ENCODE measurements around the gene SHISAL1. TPM values are rescaled to one million over a fixed set of nuclear protein-coding genes. Genes with fewer than 3 reads are reported as not detected.

Gene SHISAL1
- total and polyA plus RNA-seq, 2 experiments from 2014 or later, result 0.58 to 2.2 TPM

- H3K4me3 ChIP-seq, result no peak overlapping the region
- H3K4me1 ChIP-seq (ENCODE audit: insufficient read depth), result no peaks in the 10 kb centered on the region
- no peak overlapping the region for H3K27ac ChIP-seq
- H2AFZ ChIP-seq, result no peak overlapping the region
- no peaks in the 10 kb centered on the region for H3K79me2 ChIP-seq (ENCODE audit: insufficient read depth)
- whole genome bisulfite sequencing, 2 experiments (ENCODE audit: low coverage in 1 of 2, low lambda C conversion rate in 2 of 2, missing lambda C conversion rate in 2 of 2), result 91 to 93% methylated on average over 18 of the region's 18 CpGs
- no peaks in the 10 kb centered on the region for H3K36me3 ChIP-seq (ENCODE audit: low read depth)
- H3K9me2 ChIP-seq (ENCODE audit: insufficient read depth), result no peaks in the 10 kb centered on the region
- H3K9ac ChIP-seq, result no peak overlapping the region
- H4K20me1 ChIP-seq (ENCODE audit: insufficient read depth), result no peaks in the 10 kb centered on the region
- in situ Hi-C loops (cut with MboI), result no loop called here
- no peak for TF ChIP-seq EZH2 (IDR thresholded peaks at IDR 0.05; ENCODE audit: insufficient read depth, poor library complexity, severe bottlenecking)
- no peak for TF ChIP-seq EZH2phosphoT487 (IDR thresholded peaks at IDR 0.05; ENCODE audit: insufficient read depth, low read depth)
- H3K9me3 ChIP-seq (ENCODE audit: low read depth), result no peaks in the 10 kb centered on the region
- no peak for DNase-seq
- H3K4me2 ChIP-seq (ENCODE audit: unreplicated experiment), result no peak overlapping the region
- no peaks in the 10 kb centered on the region for H3F3A ChIP-seq (ENCODE audit: insufficient read depth)
- H3K27me3 ChIP-seq (replicated peaks; ENCODE audit: insufficient read depth), result no peaks in the 10 kb centered on the region
Observed at GRCh38 chr22:44268431-44269116, 44.2 kb downstream of the SHISAL1 start.

GRCh38 chr22:44267856-44268255 is 44.9 kb downstream of the SHISAL1 start:
- no peak for DNase-seq
- no peak overlapping the region for H3K4me2 ChIP-seq (ENCODE audit: unreplicated experiment)
- H3K9me2 ChIP-seq (ENCODE audit: insufficient read depth), result no peaks in the 10 kb centered on the region
- H3K4me1 ChIP-seq (ENCODE audit: insufficient read depth), result no peaks in the 10 kb centered on the region
- TF ChIP-seq EZH2phosphoT487 (IDR thresholded peaks at IDR 0.05; ENCODE audit: insufficient read depth, low read depth) (no peak), EZH2 (IDR thresholded peaks at IDR 0.05; ENCODE audit: insufficient read depth, poor library complexity, severe bottlenecking) (no peak)
- no peaks in the 10 kb centered on the region for H3K79me2 ChIP-seq (ENCODE audit: insufficient read depth)
- no peaks in the 10 kb centered on the region for H3K9me3 ChIP-seq (ENCODE audit: low read depth)
- H2AFZ ChIP-seq, result no peak overlapping the region
- H3K4me3 ChIP-seq, result no peak overlapping the region
- H3K36me3 ChIP-seq (ENCODE audit: low read depth), result no peaks in the 10 kb centered on the region
- H4K20me1 ChIP-seq (ENCODE audit: insufficient read depth), result no peaks in the 10 kb centered on the region
- H3K27ac ChIP-seq, result no peak overlapping the region
- WGBS, 2 experiments (ENCODE audit: low coverage in 1 of 2, low lambda C conversion rate in 2 of 2, missing lambda C conversion rate in 2 of 2), result 92 to 97% methylated on average over 5 of the region's 5 CpGs
- in situ Hi-C loops (cut with MboI), result no loop called here
- no peaks in the 10 kb centered on the region for H3K27me3 ChIP-seq (replicated peaks; ENCODE audit: insufficient read depth)
- H3F3A ChIP-seq (ENCODE audit: insufficient read depth), result no peaks in the 10 kb centered on the region
- H3K9ac ChIP-seq, result no peak overlapping the region

GRCh38 chr22:44266796-44267760 is 45.7 kb downstream of the SHISAL1 start:
- WGBS, 2 experiments (ENCODE audit: low coverage in 1 of 2, low lambda C conversion rate in 2 of 2, missing lambda C conversion rate in 2 of 2), result 84 to 85% methylated on average over 24 to 26 of the region's 26 CpGs
- no peak for DNase-seq
- Histone ChIP-seq H2AFZ (no peak overlapping the region), H3K79me2 (ENCODE audit: insufficient read depth) (no peaks in the 10 kb centered on the region), H3K4me3 (no peak overlapping the region), H3K27me3 (replicated peaks; ENCODE audit: insufficient read depth) (no peaks in the 10 kb centered on the region), H4K20me1 (ENCODE audit: insufficient read depth) (no peaks in the 10 kb centered on the region), H3F3A (ENCODE audit: insufficient read depth) (no peaks in the 10 kb centered on the region), H3K4me1 (ENCODE audit: insufficient read depth) (no peaks in the 10 kb centered on the region), H3K27ac (no peak overlapping the region), H3K36me3 (ENCODE audit: low read depth) (no peaks in the 10 kb centered on the region), H3K4me2 (ENCODE audit: unreplicated experiment) (no peak overlapping the region), H3K9ac (no peak overlapping the region), H3K9me2 (ENCODE audit: insufficient read depth) (no peaks in the 10 kb centered on the region), H3K9me3 (ENCODE audit: low read depth) (no peaks in the 10 kb centered on the region)
- TF ChIP-seq EZH2phosphoT487 (IDR thresholded peaks at IDR 0.05; ENCODE audit: insufficient read depth, low read depth) (no peak), EZH2 (IDR thresholded peaks at IDR 0.05; ENCODE audit: insufficient read depth, poor library complexity, severe bottlenecking) (no peak)
- in situ Hi-C loops (cut with MboI), result no loop called here

GRCh38 chr22:44263547-44263946 is 49.2 kb downstream of the SHISAL1 start:
- Histone ChIP-seq H3K36me3 (ENCODE audit: low read depth) (no peaks in the 10 kb centered on the region), H3K4me1 (ENCODE audit: insufficient read depth) (no peaks in the 10 kb centered on the region), H2AFZ (no peak overlapping the region), H3K4me2 (ENCODE audit: unreplicated experiment) (no peak overlapping the region), H3K79me2 (ENCODE audit: insufficient read depth) (no peaks in the 10 kb centered on the region), H3K27me3 (replicated peaks; ENCODE audit: insufficient read depth) (no peaks in the 10 kb centered on the region), H3K9ac (no peak overlapping the region), H3F3A (ENCODE audit: insufficient read depth) (no peaks in the 10 kb centered on the region), H3K27ac (no peak overlapping the region), H3K4me3 (no peak overlapping the region), H3K9me2 (ENCODE audit: insufficient read depth) (no peaks in the 10 kb centered on the region), H3K9me3 (ENCODE audit: low read depth) (no peaks in the 10 kb centered on the region), H4K20me1 (ENCODE audit: insufficient read depth) (no peaks in the 10 kb centered on the region)
- TF ChIP-seq EZH2 (IDR thresholded peaks at IDR 0.05; ENCODE audit: insufficient read depth, poor library complexity, severe bottlenecking) (no peak), EZH2phosphoT487 (IDR thresholded peaks at IDR 0.05; ENCODE audit: insufficient read depth, low read depth) (no peak)
- in situ Hi-C loops (cut with MboI), result no loop called here
- WGBS, 2 experiments (ENCODE audit: low coverage in 1 of 2, low lambda C conversion rate in 2 of 2, missing lambda C conversion rate in 2 of 2), result 86 to 91% methylated on average over 6 of the region's 6 CpGs
- DNase-seq, result no peak
